CD4-positive, alpha-beta T cell treated with Interleukin-10 for 1 hour (primary cell): ENCODE data around the gene INHBC.
"Not testable (repeated sequence)": the region's sequence is repeated elsewhere in the genome, so short reads cannot be mapped to it uniquely, and the experiment has no call there.

Experiments used
- DNase-seq: peaks from one replicate; pipeline ENCODE4 v3.0.0-alpha.2; 2020

INHBC gene

DNA sequence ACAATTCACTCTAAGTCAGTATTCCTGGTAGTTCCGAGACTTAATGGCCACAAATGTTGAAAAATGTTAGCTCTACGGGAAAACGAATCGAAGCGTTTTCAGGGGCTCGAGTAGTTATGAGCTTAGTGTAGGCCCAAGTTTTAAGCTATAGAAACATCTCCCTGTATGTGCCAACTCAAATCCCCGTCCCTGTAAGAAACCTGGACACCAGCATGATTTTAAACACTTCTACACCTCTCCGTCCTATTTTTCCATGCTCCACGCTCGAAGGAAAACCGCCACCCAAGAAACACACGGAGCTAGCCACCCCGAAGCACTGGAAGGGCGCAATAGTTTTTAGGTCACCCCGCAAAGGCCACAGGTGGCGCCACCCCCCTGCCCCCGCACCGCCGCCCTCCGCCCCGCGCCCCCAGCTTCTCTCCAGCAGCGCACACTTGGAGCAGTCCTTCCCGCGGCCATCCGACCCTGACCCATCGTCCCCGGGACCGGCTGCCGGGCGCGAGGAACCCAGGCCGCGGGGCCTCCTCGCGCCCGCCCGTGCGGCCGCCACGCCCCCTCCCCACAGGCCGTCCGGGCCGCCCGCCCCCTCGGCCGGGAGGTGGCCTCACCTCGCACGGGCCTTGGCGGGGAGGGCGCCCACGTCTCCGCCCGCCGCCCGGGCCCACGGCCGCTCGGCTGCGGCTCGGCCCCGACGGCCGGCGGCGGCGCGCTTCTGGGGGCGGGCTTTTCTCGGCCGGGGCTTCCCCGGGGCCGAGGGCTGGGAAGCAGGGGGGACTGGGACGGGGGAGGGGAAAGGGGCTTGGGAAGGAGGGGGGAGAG, 4.3 kb upstream of the INHBC start:
- peak; percentile 56 for DNase-seq

- DNase-seq, result peak; percentile 96
Observed at GRCh38 chr12:57430931-57431566, 3.5 kb upstream of the INHBC start, which contains the start of gene R3HDM2. Gene R3HDM2 (minus strand): TSS chr12:57431043. CDS start chr12:57310428, 120,615 bp downstream.

- no peak for DNase-seq
Observed at GRCh38 chr12:57431654-57432188, 2.9 kb upstream of the INHBC start.

DNA sequence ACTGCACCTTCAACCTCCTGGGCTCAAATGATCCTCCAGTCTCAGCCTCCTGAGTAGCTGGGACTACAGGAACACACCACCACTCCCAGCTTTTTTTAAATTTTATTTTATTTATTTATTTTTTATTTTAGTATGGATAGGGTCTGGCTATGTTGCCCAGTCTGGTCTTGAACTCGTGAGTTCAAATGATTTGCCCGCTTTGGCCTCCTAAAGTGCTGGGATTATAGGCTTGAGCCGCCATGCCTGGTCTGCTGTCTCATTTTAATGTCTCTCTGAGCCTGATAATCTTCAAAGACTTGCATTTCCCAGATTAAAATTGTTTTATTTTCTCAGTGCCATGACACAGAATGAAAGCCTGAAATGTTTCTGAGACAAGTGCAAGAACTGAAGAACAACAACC, 1.2 kb upstream of the INHBC start:
- no peak for DNase-seq

GRCh38 chr12:57435293-57435692, 709 bp downstream of the INHBC start:
- DNase-seq, result no peak

DNA sequence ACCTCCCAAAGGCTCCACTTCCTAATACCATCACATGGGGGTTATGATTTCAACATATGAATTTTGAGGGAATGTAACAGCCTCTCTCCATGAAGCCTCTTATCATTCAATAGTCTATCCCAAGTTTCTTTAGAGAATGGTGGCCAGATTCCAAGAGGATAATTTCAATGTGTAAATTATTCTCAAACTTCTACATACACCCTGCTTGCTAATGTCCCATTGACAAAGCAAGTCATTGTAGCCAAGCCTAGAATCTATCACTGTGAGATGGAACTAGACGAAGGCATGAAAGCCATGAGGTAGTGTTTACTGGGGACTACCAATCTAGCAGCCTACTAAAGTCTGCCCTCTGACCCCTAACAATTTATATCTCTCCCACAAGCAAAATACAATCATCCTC, 3.8 kb downstream of the INHBC start:
- DNase-seq, result no peak

DNA sequence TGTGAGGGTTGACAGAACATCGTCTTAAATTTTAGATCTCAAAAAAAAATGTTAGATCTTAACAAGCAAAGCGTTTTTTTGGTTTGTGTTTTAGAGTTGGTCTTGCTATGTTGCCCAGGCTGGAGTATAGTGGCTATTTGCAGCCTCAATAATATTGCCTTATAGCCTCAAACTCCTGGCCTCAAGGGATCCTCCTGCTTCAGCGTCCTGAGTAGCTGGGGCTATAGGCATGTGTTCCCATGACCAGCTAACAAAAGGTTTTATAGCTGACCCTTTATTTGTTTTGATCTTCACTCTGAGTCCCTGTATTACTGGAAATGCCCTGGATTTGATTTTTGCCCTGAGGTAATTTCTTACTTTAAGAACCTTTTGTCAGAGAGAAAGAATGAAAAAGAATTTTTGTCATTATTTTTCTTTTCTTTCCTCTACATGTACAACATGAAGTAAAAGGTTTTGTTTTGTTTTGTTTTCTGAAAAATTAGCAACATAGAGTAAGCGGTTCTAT, 5.2 kb downstream of the INHBC start:
- DNase-seq, result no peak

DNA sequence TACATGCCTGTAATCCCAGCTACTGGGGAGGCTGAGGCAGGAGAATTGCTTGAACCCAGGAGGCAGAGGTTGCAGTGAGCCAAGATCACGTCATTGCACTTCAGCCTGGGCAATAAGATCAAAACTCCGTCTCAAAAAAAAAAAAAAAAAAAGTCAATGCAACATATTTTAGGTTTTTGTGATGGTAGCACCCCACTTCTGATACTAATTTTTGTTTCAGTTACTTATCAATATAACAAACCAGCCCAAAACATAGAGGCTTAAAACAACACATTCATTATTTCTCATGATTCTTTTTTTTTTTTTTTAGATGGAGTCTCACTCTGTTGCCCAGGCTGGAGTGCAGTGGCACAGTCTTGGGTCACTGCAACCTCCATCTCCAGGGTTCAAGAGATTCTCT, 6.8 kb downstream of the INHBC start:
- DNase-seq, result not testable (repeated sequence)

DNA sequence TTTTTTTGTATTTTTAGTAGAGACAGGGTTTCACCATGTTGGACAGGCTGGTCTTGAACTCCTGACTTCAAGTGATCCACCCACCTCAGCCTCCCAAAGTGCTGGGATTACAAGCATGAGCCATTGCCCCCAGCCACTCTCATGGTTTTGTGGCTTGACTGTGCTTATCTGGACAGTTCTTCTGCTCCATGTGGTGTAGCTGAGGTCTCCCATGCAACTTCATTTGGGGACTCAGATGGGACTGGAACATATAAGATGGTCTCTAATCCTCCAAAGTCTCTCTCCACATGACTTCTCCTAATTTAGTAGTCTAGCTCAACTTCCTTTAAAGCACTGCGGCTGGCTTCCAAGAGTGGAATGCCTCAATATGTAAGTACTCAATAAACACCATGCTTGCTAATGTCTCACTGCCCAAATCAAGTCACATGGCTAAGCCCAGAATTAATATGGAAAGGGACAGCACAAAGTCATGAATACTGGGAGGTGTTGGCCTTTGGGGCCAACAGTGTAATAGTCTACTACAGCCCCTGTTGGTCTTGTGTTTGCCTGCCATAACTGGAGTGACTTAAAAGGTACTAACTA, 7.4 kb downstream of the INHBC start:
- DNase-seq, result no peak

- not testable (repeated sequence) for DNase-seq
Observed at GRCh38 chr12:57444337-57444736, 9.8 kb downstream of the INHBC start.

DNA sequence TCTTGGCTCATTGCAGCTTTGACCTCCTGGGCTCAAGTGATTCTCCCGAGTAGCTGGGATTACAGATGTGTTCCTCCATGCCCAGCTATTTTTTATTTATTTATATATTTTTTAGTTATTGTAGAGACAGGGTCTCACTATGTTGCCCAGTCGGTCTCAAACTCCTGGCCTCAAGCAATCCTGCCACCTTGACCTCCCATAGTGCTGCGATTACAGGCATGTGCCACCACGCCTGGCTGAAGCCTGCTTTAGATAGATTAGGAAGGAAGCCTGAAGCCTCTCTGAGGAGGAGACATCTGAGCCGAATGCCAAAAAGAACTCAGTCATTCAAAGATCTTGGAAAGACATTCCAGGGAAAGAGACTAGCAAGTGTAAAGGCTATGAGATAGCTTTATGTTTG, 10.2 kb downstream of the INHBC start:
- no peak for DNase-seq

DNA sequence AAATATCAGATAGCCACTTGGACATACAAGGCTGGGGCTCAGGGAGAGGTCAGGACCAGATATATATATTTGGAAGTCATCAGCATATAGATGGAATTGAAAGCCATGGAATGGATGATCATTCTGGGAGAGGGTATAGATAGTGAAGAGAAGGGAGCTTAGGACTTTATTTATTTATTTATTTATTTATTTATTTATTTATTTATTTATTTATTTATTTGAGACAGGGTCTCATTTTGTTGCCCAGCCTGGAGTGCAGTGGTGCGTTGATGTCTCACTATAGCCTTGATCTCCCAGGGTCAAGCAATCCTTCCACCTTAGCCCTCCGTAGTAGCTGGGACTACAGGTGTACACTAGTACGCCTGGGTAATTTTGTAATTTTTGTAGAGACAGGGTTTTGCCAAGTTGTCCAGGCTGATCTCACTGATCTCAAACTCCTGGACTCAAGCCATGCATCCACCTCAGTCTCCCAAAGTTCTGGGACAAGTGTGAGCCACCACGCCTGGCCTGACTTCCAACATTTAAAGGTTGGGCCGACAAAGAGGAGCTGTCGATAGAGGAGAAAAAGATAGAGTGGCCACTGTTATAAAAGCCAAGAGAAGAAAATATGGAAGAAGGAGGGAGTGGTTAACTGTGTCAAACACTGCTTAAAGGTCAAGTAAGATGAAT, 11.8 kb downstream of the INHBC start:
- DNase-seq, result no peak

DNA sequence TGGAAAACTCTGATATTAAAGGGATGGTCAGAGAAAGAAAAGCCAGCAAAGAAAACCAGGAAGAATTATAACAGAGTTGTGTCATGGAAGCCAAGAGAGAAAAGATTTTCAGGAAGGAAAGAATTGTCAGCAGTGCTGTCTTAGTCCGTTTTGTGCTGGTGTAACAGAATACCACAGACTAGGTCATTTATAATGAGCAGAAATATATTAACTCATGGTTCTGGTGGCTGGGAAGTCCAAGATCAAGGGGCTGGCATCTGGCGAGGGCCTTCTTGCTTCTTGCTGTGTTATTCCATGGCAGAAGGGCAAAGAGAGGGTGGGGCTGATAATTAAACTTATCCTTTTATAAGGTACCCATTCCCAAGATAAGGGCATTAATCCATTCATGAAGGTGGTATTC, 14.1 kb downstream of the INHBC start:
- no peak for DNase-seq

- DNase-seq, result no peak
Observed at GRCh38 chr12:57449375-57449774, 14.8 kb downstream of the INHBC start.

GRCh38 chr12:57450057-57450456, 15.5 kb downstream of the INHBC start:
- DNase-seq, result no peak

DNA sequence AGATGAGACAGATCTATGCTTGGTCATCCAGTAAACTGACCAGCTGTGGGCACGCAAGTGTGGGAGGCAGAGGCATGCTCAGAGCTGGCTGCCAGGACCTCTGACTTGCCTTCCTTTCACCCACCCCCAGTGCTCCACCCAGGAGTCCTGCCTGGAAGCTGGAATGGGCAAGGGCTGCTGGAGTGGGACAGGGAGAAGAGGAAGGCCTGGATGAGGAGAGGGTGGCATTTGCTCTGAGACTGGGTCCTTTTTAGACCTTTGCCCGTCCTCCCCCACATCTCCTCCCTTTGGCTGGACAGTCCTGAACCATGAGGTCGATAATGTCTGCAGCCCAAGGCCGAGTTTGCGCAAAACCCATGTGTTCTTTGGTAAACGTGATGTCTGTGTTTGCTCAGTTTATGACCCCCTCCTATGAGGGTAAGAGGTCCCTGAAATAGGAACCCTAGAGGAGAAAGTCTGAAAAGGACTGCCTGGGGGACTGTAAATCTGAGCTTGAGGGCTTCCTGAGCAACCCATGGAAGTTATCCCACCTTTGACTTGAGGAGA, 16.7 kb downstream of the INHBC start:
- no peak for DNase-seq

- DNase-seq, result no peak
Observed at GRCh38 chr12:57452181-57452936, 17.8 kb downstream of the INHBC start.

- DNase-seq, result peak; percentile 52
Observed at GRCh38 chr12:57452937-57453509, 18.4 kb downstream of the INHBC start.

DNA sequence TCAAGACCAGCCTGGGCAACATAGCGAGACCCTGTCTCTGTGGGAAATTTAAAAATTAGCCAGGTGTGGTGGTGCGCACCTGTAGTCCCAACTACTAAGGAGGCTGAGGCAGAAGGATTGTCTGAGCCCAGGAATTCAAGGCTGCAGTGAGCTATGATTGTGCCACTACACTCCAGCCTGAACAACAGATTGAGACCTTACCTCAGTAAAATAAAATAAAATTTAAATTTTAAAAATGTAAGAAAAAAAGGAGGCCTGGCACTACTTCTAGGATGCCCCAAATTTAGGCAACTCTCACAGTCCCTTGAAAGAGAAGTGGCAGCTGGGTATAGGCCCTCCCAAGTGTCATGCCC, 19.6 kb downstream of the INHBC start:
- no peak for DNase-seq

- DNase-seq, result no peak
Observed at GRCh38 chr12:57454566-57455373, 20.2 kb downstream of the INHBC start, which contains the start of gene INHBE. Gene INHBE (plus strand): TSS chr12:57455307. CDS start chr12:57455537, 230 bp downstream.
